GM19193 (cell line): ENCODE measurements around the gene GIGYF1.

Experiments
- POLR2A ChIP-seq: IDR thresholded peaks from 4 replicates; pipeline ENCODE4 v1.6.1; 2011; ENCODE audit not compliant: insufficient read depth, insufficient read length; ENCODE audit errors: extremely low read depth

The GIGYF1 gene

DNA sequence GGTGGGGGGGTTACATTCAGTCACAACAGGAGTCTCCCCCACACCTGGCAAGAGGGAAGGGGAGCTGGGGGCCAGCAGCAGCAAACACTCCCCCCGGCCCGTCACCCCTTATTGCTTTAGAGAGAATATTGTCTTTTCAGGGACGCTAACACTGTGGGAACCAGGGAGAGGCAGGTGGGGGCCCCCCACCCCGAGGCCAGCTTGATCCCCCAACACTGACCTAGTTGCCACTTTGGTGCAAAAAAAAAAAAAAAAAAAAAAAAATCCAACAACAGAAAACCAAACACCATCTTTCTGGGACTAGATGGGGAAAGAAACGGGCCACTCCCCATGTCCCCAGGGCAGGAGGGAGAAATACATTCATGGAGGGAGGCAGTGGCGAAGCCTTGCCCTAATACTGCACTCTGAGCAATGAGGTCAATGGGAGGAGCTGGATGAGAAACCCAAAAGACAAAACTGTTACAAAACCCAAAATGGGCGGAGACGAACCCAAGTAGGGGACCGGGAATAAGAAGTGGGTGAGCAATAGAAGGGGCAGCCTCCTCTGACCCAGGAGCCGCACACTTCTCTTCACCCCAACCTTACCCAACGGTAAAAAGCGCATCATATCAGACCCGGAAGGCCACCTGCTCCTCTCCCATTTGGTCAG, 14.0 kb downstream of the GIGYF1 start:
- TF ChIP-seq POLR2A = no peak

DNA sequence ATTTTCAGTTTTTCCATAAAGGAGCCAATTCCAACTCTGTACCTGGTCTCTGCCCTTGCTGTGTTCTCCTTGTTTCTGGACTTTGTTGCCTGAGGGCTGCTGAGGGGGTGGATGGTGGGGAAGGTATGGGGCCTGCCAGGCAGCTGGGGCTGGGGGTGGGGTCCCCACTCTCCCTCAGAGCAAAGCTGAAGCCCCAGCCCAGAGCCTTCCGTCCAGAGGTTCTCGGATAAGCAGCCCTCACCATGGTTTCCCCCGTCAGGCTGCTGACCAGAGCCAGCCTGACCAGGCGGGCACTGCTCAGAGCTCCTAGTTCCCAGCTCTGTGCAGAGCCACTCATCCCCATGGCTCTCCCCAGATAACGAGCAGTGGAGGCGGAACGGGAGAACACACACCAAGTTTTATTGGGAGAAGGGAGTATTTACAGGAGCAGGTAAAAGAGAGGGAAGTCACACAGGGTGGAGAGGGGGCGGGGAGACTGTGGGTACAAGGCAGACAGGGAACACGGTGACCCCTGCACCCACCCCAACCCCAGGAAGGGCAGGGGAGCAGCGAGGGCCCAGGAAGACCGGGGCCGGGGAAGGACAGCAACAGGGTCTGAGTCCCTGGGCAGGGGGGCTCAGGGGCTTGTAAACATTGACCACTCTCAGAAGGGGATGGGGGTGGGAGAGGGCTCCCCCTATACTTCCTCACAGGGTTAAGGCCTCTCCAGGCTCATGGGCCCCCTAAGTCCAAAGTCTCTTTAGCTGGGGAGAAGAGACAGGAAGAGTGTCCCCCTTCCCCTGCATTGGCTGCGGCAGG, 14.7 kb downstream of the GIGYF1 start:
- TF ChIP-seq POLR2A = no peak

DNA sequence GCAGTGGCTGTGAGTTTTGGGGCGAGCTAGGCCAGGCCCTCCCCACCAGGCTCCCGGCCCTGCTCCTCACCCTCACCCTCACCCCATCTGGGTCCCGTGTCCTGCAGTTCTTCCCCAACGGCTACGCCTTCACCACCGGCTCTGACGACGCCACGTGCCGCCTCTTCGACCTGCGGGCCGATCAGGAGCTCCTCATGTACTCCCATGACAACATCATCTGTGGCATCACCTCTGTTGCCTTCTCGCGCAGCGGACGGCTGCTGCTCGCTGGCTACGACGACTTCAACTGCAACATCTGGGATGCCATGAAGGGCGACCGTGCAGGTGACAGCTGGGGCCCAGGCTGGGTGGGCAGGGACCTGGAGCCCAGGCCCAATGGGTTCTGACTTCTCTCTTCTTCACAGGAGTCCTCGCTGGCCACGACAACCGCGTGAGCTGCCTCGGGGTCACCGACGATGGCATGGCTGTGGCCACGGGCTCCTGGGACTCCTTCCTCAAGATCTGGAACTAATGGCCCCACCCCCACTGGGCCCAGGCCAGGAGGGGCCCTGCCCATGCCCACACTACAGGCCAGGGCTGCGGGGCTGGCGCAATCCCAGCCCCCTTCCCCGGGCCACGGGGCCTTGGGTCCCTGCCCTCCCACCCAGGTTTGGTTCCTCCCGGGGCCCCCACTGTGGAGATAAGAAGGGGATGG, 15.6 kb downstream of the GIGYF1 start:
- no peak for TF ChIP-seq POLR2A

DNA sequence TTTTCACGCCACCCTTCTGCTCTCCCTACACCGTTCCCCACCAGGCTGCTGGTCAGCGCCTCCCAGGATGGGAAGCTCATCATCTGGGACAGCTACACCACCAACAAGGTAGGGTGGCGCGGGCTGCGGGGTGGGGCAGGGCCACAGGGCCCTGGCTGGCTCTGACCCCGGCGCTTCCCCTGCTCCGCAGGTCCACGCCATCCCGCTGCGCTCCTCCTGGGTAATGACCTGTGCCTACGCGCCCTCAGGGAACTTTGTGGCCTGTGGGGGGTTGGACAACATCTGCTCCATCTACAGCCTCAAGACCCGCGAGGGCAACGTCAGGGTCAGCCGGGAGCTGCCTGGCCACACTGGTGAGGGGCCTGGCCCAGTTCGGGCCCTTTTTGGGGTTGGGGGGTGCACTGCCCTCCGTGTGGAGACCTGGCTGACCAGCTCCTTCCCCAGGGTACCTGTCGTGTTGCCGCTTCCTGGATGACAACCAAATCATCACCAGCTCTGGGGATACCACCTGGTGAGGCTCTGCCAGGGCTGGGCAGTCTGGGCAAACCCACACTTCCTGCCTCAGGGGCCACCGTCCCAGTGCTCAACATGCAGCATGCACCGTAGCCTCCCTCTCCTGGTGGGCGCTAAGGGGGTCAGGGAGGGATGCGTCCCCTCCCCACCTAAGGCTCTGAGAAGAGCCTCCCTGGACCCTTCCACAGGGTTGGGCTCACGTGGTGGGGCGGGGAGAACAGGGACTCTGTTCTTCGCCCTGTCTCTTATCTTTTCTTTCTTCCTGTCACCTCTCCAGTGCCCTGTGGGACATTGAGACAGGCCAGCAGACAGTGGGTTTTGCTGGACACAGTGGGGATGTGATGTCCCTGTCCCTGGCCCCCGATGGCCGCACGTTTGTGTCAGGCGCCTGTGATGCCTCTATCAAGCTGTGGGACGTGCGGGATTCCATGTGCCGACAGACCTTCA, 16.5 kb downstream of the GIGYF1 start:
- no peak for TF ChIP-seq POLR2A

DNA sequence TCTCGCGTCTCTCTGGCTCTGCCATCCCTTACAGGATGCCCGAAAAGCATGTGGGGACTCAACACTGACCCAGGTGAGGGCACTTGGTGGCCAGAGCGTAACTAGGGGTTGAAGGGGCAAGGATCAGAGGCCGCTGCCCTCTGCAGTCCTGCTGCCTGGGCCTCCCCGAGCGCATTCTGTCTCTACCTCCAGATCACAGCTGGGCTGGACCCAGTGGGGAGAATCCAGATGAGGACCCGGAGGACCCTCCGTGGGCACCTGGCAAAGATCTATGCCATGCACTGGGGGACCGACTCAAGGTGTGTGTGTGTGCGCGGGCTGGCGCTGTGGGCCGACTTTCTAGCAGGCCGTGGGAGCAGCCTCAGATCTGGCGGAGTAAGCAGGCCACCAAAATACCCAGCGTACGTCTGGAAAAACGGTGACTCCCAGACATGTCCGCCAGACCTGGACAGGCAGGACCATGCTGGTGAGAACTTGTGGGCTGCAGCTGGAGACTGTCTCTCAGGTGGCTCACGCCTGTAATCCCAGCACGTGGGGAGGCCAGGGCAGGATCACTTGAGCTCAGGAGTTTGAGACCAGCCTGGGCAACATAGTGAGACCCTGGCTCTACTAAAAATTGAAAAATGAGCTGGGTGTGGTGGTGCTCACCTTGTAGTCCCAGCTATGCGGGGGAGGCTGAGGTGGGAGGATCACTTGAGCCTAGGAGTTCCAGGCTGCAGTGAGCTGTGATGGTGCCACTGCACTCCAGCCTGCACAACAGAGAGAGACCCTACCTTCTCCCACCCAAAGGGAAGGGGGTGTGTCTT, 17.3 kb downstream of the GIGYF1 start:
- TF ChIP-seq POLR2A = no peak

DNA sequence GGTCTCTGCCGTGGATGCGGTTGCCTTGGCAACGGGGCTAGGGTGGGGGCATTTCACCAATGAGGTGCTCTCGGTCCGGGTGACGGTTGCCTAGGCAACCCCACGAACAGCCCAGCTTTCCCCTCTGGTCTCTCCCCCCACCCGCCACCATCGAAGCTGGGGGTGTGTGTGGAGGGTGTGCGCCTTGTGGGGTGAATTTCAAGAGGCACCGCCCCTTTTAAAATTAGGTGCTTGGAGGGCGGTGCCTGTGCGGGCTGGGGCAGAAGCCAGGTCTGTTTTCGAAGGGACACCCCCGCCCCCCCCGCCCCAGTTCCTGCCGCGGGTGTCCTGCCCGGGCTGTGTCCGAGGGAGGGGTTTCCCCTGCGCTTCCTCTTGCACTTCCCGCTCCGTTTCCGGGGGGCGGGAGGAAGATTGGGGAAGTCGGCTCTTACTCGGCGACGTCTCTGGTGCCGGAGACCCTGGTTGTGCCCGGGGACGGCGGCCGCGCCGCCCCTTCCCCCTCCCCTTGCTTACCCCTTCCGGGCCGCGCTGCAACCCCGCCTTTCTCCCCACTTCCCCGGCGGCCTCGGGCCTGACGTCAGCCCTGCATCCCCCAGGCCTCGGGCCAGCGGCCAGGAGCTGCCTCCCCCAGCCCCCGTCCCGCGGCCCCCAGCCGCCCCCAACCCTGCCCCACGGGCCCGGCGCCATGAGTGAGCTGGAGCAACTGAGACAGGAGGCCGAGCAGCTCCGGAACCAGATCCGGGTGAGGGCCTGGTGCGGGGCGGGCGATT, 18.3 kb downstream of the GIGYF1 start:
- TF ChIP-seq POLR2A = peak; percentile 46

DNA sequence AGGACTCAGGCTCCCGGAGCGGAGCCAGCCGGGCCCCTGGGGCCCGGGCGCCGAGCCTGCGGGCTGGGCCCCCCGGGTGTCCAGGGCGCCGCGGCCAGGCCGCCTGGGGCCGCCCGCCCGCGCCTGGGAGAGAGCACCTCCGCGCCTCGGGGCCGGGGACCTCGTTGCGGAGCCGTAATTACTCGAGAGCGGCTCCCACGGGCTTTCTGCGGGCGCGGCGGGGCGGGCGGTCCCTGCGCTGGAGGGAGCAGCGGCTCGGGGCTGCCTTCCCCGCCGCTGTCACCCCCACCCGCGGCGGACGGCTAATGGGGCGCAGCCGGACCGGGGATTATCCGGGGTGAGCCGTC, 19.0 kb downstream of the GIGYF1 start:
- no peak for TF ChIP-seq POLR2A

DNA sequence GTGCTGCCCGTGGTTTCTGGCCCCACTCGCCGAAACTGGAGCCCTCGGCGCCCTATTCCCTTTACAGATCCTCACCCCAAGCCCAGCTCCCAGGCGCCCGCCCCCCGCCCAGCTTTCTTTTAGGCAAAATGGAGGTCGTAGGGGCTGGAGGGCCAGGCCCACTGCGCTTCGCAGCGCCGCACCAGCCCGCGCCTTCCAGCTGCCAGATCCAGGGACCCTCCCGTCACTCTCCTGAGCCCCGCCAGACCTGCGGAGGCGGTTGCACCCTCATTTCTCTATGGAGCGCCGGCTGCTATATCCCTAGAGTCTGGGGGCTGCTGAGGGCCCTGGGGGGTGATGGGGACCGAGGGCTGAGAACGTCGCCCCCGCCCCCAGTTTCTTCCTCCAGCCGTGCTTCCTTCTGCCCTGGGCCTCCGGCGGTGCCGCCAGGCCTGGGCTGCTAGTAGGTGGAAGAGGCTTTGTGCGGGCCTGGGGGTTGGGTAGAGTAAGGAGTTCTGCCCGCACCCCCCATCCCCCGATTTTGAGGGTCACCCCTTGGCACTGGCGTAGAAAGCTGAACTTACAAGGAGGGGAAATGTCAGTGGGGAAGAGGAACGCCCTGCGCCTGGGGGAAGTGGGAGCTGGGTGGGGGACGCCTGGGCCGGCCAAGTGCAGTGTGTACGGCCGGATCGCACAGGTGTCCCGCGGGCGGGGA, 19.5 kb downstream of the GIGYF1 start:
- TF ChIP-seq POLR2A = no peak

DNA sequence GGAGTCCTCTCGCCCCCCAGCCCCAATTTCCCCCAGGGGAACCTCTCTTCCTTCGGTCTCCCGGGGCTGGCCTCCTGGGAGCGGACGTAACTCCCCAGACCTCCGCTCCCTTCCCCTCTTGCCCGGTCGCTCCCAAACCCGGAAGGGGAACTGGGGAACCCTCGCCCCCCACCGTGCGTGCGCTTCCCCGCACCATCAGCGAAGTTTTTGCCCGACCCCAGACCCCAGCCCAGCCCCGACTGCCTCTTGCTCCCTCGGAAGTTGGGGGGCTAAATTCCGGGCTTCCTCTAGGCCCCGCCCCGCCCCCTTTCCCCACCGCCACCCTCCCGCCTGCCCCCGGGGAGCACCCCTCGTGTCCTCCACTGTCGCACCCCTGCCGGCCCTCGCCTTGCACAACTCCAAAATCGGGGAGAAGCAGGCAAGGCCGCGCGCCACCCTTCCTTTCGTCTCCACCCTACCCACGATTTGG, 20.1 kb downstream of the GIGYF1 start:
- TF ChIP-seq POLR2A = no peak

DNA sequence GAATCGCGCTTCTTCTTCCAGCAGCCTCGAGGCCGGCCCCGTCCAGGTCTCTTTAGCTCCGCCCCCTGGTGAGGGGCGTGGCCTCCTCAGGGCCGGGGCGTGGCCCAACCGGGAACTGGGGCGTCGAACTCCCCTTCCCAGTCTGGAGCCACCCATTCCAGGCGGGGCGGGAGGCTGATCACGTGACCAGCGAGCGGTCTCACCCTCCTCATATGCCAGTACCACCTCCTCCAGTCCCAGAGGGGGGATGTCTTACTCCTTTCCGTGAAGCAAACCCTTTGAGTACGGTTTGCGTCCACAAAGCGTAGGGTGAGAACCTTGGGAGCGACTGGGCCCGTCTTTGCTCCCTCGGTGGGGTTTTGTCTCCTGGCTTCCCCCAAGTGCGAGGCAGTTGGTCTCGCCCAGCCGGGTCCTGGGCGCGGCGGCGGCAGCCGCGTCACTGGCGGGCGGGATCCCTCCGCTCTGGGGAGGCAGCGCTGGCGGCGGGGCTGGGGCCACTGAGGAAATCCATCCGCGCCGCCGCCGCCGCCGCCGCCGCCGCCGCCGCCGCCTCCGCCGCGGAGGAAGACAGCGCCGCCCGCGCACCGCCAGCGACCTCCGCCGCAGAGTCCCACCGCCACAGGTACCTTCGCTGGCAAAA, 20.6 kb downstream of the GIGYF1 start, which contains the start of gene GNB2:
Gene GNB2 (plus strand): TSS at position 439 of the 640 bp plus-strand sequence. CDS start 2,526 bp downstream, outside the sequence.
- peak; percentile 30 for TF ChIP-seq POLR2A

DNA sequence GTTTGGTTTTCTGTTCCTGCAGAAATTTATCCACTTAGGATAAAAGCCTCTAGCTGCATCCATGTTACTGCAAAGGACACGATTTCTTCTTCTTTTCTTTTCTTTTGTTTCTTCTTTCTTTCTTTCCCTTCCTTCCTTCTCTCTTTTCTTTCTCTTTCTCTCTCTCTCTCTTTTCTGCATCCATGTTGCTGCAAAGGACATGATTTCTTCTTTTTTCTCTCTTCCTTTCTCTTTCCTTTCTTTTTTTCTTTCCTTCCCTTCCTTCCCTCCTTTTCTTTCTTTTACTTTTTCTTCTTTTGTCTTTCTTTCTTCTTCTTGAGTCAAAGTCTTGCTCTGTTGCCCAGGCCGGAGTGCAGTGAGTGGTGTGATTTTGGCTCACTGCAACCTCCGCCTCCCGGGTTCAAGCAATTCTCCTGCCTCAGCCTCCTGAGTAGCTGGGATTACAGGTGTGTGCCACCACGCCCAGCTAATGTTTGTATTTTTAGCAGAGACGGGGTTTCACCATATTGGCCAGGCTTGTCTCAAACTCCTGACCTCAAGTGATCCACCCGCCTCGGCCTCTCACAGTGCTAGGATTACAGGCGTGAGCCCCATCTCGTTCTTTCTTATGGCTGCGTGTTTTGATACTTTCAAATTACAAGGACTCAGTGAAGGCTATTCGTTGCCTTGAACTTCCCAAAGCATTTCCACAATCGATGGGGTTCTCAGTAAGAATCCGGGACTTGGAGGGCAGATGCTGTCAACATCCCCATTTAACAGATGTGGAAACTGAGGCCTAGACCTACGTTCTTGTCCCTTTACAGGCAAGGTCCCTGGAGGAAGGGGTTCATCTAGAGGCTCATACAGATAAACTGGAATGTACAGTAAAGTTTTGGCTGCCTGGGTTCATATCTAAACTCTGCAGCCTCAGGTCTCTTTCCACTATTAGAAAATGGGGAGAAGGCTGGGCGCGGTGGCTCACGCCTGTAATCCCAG, 22.4 kb downstream of the GIGYF1 start:
- TF ChIP-seq POLR2A = no peak
